CD4-positive, alpha-beta T cell (primary cell): ENCODE data around the gene PSME1. TPM values are rescaled to one million over a fixed set of nuclear protein-coding genes. Genes with fewer than 3 reads are reported as not detected.
A peak's percentile ranks its signal among the peaks of the same experiment; 100 is the strongest.

Source experiments
- ATAC-seq: fragments of 200-7000 bp; cut with Tn5 transposase; one replicate; pipeline ENCODE4 v1.10.0; 2022; ENCODE audit warnings: mild to moderate bottlenecking; ENCODE audit not compliant: poor library complexity
- CTCF ChIA-PET: fragments of 350-600 bp; sonication (Branson Sonifier 250); formaldehyde crosslinking; loops from one replicate; lab custom pipeline; 2021; ENCODE audit warnings: antibody characterized with exemption, inconsistent platforms; lab: Charles Lee
- POLR2A ChIA-PET: fragments of 350-600 bp; sonication (Branson Sonifier 250); formaldehyde crosslinking; loops from one replicate; lab custom pipeline; 2021; ENCODE audit warnings: antibody characterized with exemption, inconsistent platforms; lab: Charles Lee
- DNase-seq, 14 experiments: peaks; one replicate each; pipeline ENCODE4 v3.0.0-alpha.2; 2013 to 2020; ENCODE audit warnings: mixed read lengths in 2 of 14
- H3K27ac ChIP-seq, 2 donors: one replicate each; pipeline versions ENCODE4 v1.5.1 to v1.7.0; 2013; ENCODE audit warnings: low read length in 2 of 2, low read depth in 1 of 2, mild to moderate bottlenecking in 1 of 2
- H3K27me3 ChIP-seq, 2 experiments: 1 replicate in 1 of 2; 2 replicates in 1 of 2; pipeline versions ENCODE4 v1.6.1 to v1.7.0; 2013; ENCODE audit warnings: low read length in 2 of 2, control low read depth in 1 of 2, mild to moderate bottlenecking in 1 of 2, moderate library complexity in 1 of 2; ENCODE audit not compliant: insufficient read depth in 2 of 2, control insufficient read depth in 1 of 2
- H3K36me3 ChIP-seq: one replicate; pipeline ENCODE4 v1.6.1; 2013; ENCODE audit warnings: low read length, control low read depth; ENCODE audit not compliant: insufficient read depth
- H3K4me1 ChIP-seq: one replicate; pipeline ENCODE4 v1.6.1; 2013; ENCODE audit warnings: low read length, control low read depth; ENCODE audit not compliant: insufficient read depth
- H3K4me3 ChIP-seq: one replicate; pipeline ENCODE4 v1.5.1; 2013; ENCODE audit warnings: mild to moderate bottlenecking, low read length, moderate library complexity
- H3K9me3 ChIP-seq, 2 experiments: 1 replicate in 1 of 2; 2 replicates in 1 of 2; pipeline versions ENCODE4 v1.6.1 to v1.7.0; 2013; ENCODE audit warnings: low read length in 2 of 2, mild to moderate bottlenecking in 2 of 2, control low read depth in 1 of 2, moderate library complexity in 1 of 2; ENCODE audit not compliant: control insufficient read depth in 1 of 2, insufficient read depth in 1 of 2
- H3K27ac Mint-ChIP-seq: one replicate; pipeline ENCODE4 v1.8.0; 2020; ENCODE audit warnings: mixed read lengths
- H3K27me3 Mint-ChIP-seq: one replicate; pipeline ENCODE4 v1.8.0; 2021; ENCODE audit warnings: mixed read lengths
- H3K36me3 Mint-ChIP-seq: one replicate; pipeline ENCODE4 v1.8.0; 2021; ENCODE audit warnings: low read depth, mixed read lengths
- H3K4me1 Mint-ChIP-seq: one replicate; pipeline ENCODE4 v1.8.0; 2021; ENCODE audit warnings: low read depth, mixed read lengths
- H3K4me3 Mint-ChIP-seq: one replicate; pipeline ENCODE4 v1.8.0; 2020; ENCODE audit warnings: mild to moderate bottlenecking, mixed read lengths
- H3K9me3 Mint-ChIP-seq: one replicate; pipeline ENCODE4 v1.8.0; 2020; ENCODE audit warnings: mixed read lengths
- intact Hi-C, 2 experiments: fragments of 100-400 bp; cut with DNase I in 1 of 2; cut with micrococcal nuclease in 1 of 2; formaldehyde crosslinking; loops; one replicate each; pipeline versions ENCODE4 v1.15.1 to v1.9.0; 2023 to 2025; cut with DNase I, micrococcal nuclease
- total RNA-seq, 174 experiments: library from RNA in 2 of 174; stranded (reverse) in 2 of 174; gene quantifications; one replicate each; pipeline ENCODE4 v1.2.3 and lab custom pipeline; 2021 to 2026
- TF ChIP-seq, protein P1 (sequence below): fragments of 200-600 bp; IDR thresholded peaks from one replicate; pipeline ENCODE4 v1.8.0; 2022; ENCODE audit warnings: antibody characterized with exemption, mild to moderate bottlenecking

The PSME1 gene
- total RNA-seq, 2 experiments from 2014 or later, result 166 to 171 TPM

DNA sequence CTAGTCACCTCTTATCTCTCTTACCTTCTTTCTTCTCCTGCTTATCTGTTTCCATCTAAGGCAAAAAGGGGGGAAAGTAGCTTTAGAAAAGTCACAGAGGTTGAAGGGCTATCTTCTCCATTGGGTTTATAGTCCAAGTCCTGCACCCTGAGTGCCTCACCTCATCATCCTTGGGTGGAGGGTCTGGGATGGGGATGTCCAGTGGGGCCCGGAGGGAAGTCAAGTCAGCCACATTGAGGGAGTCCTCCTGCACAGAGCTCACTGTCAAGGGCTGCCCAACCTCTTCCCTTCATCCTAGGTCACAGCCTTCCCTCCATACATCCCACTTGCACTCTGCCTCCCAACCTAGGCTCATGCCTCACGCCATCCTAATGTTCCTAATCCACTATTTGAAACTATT lies 9.2 kb downstream of the PSME1 start:
- Mint-ChIP-seq H3K36me3 (peaks cover 80% of the 10 kb centered on the region), H3K4me3 (peak overlapping the region; percentile 99), H3K9me3 (no peaks in the 10 kb centered on the region), H3K4me1 (peaks cover 73% of the 10 kb centered on the region), H3K27ac (peak overlapping the region; percentile 90), H3K27me3 (no peaks in the 10 kb centered on the region)
- H3K4me1 ChIP-seq, result peaks cover 63% of the 10 kb centered on the region
- H3K9me3 ChIP-seq, result no peaks in the 10 kb centered on the region
- CTCF ChIA-PET, result interaction anchor here (1.2 to 2.1 kb wide), 2 partner anchors 16 to 36 kb away, joined by 3 to 20 read pairs; partner anchors contain the start of gene IRF9
- no peak for DNase-seq
- intact Hi-C loops, result loop anchor here in 1 of 2 experiments (2.0 to 5.0 kb wide), 3 partner anchors 28 to 87 kb away; partner anchors contain the start of genes GMPR2, IPO4 and NEDD8
- no peak for ATAC-seq
- POLR2A ChIA-PET, result interaction anchor here (0.6 to 8.1 kb wide), 6 partner anchors 9 to 89 kb away, joined by 3 to 154 read pairs (median 70); partner anchors contain the start of genes DCAF11, IRF9, NRL and PSME1
- H3K27ac ChIP-seq, result no peak overlapping the region
- peaks cover 49% of the 10 kb centered on the region for H3K36me3 ChIP-seq
- no peaks in the 10 kb centered on the region for H3K27me3 ChIP-seq
- H3K4me3 ChIP-seq, result peak overlapping the region; percentile 93
- TF ChIP-seq, protein P1, sequence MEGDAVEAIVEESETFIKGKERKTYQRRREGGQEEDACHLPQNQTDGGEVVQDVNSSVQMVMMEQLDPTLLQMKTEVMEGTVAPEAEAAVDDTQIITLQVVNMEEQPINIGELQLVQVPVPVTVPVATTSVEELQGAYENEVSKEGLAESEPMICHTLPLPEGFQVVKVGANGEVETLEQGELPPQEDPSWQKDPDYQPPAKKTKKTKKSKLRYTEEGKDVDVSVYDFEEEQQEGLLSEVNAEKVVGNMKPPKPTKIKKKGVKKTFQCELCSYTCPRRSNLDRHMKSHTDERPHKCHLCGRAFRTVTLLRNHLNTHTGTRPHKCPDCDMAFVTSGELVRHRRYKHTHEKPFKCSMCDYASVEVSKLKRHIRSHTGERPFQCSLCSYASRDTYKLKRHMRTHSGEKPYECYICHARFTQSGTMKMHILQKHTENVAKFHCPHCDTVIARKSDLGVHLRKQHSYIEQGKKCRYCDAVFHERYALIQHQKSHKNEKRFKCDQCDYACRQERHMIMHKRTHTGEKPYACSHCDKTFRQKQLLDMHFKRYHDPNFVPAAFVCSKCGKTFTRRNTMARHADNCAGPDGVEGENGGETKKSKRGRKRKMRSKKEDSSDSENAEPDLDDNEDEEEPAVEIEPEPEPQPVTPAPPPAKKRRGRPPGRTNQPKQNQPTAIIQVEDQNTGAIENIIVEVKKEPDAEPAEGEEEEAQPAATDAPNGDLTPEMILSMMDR, result no peak

DNA sequence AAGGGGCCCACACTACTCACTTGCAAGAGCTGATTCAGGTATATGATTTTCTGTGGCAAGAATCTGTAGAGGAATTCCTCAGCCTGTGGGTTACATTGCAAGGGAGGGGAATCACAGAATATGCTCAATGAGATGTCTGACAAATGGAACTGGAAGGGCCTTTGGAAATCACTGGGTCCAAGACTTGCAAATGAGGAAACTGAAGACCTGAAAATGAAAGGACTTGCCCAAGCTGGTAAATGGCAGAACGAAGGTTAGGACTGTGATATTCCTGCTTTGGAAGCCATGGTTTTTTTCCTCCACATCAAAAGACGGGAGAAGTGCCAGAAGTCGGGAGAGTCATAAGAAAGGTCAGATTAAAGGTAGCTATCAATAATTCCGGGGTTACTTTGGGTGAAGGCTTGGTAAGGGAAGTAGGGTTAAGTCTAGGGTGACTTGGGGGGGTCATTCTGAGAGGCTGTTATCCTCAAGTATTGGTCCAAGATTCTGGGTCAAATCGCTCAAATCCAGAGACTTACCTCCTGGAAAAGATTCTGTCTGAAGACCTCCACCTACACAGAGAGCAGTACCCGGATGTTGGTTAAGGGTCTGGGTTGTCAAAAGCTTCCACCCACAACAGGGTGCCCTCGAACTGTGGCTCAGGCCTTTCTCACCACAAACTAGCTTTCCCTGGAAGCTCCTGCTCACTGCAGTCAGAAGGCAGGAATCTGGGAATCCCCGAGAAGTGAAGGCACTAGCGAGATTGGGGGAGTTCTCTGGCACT lies 9.9 kb downstream of the PSME1 start:
- peak overlapping the region; percentile 76 to 82 for H3K27ac ChIP-seq
- Mint-ChIP-seq H3K9me3 (no peaks in the 10 kb centered on the region), H3K36me3 (peaks cover 82% of the 10 kb centered on the region), H3K27ac (peak overlapping the region; percentile 90), H3K4me3 (peak overlapping the region; percentile 99), H3K4me1 (peaks cover 71% of the 10 kb centered on the region), H3K27me3 (no peaks in the 10 kb centered on the region)
- ChIA-PET CTCF (interaction anchor here (0.8 to 2.1 kb wide), 5 partner anchors 10 to 97 kb away, joined by 4 to 20 read pairs (median 5); partner anchors contain the start of genes IRF9, MDP1 and PSME1), POLR2A (interaction anchor here (0.7 to 8.1 kb wide), 20 partner anchors 10 to 1050 kb away, joined by 3 to 154 read pairs (median 9); partner anchors contain the start of genes C14orf119, CHMP4A, DCAF11 and IPO4)
- intact Hi-C loops, result loop anchor here (1.0 to 5.0 kb wide), 6 partner anchors 10 to 87 kb away; partner anchors contain the start of genes GMPR2 (in 2 of the 2), IPO4 (in 2 of the 2), NEDD8 (in 2 of the 2) and PSME1 (in 1 of the 2)
- TF ChIP-seq, protein P1, result no peak
- H3K27me3 ChIP-seq, result no peaks in the 10 kb centered on the region
- H3K36me3 ChIP-seq, result peaks cover 56% of the 10 kb centered on the region
- no peak for ATAC-seq
- peak in 3 of 14 experiments; percentile 22 to 35 (median 30) for DNase-seq
- no peaks in the 10 kb centered on the region for H3K9me3 ChIP-seq
- peaks cover 63% of the 10 kb centered on the region for H3K4me1 ChIP-seq
- peak overlapping the region; percentile 93 for H3K4me3 ChIP-seq

DNA sequence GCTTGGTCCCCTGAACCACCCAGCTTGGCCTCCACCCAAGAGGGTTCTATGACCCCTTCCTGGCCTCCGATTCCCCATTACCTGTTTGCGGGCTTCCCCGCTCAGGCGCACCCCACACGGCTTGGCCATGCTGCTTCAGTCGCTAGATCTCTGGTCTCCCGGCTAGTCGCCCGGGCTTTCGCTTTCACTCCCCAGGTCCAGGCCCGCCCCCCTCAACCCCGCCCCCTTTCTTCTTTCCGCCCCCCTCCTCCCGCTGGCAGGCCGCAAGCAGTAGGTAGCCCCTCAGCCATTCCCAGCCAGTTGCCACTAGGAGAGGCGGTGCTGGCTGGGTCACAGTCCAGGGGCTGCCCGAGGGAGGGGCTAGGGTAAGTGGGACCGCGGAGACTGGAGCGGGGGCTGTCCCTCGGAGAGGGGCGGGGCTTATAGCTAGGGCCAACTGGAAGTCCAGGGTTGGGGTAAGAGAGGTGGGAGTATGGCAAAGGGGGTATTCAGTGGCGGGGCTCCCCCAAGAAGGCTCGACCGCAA lies 10.5 kb downstream of the PSME1 start, which contains the start of gene PSME2:
Gene PSME2 (minus strand): TSS at position 158 of the 525 bp plus-strand sequence. CDS start 29 bp downstream, at position 129.
- Mint-ChIP-seq H3K27ac (peak within 1 kb of the TSS; percentile 90), H3K36me3 (peaks cover 82% of the 10 kb centered on the region), H3K4me3 (peak within 1 kb of the TSS; percentile 99), H3K9me3 (no peaks in the 10 kb centered on the region), H3K4me1 (peaks cover 67% of the 10 kb centered on the region), H3K27me3 (no peaks in the 10 kb centered on the region)
- peak within 1 kb of the TSS; percentile 76 to 82 for H3K27ac ChIP-seq
- no peaks in the 10 kb centered on the region for H3K27me3 ChIP-seq
- POLR2A ChIA-PET, result interaction anchor here (0.7 to 8.1 kb wide), 25 partner anchors 9 to 1051 kb away, joined by 3 to 154 read pairs (median 7); partner anchors contain the start of genes C14orf119, CHMP4A, DCAF11 and IPO4
- intact Hi-C loops, result loop anchor here (1.0 to 5.0 kb wide), 5 partner anchors 10 to 86 kb away; partner anchors contain the start of genes GMPR2 (in 2 of the 2), IPO4 (in 2 of the 2), NEDD8 (in 2 of the 2) and PSME1 (in 1 of the 2)
- CTCF ChIA-PET, result interaction anchor here (0.8 to 2.1 kb wide), 8 partner anchors 9 to 97 kb away, joined by 3 to 20 read pairs (median 4); partner anchors contain the start of genes DCAF11, IRF9, MDP1 and NRL
- peak; percentile 48 for ATAC-seq
- H3K4me1 ChIP-seq, result peaks cover 69% of the 10 kb centered on the region
- H3K4me3 ChIP-seq, result peak within 1 kb of the TSS; percentile 93
- no peaks in the 10 kb centered on the region for H3K9me3 ChIP-seq
- DNase-seq, result peak; percentile 66 to 92 (median 74)
- TF ChIP-seq, protein P1, result no peak
- H3K36me3 ChIP-seq, result peaks cover 62% of the 10 kb centered on the region
